Measurements from ENCODE around the gene RMDN3.

RMDN3 gene

GRCh38 chr15:40739047-40739446 is 16.0 kb downstream of the RMDN3 start:
- DNase-seq (ENCODE audit: extremely low read depth, insufficient read length): no peak
- no peak for TF ChIP-seq CTCF (IDR thresholded peaks at IDR 0.05; ENCODE audit: insufficient read depth, low read length, poor library complexity, severe bottlenecking)
- Histone ChIP-seq H3K27me3 (replicated peaks; ENCODE audit: control insufficient read depth, insufficient read depth, low read length) (no peaks in the 10 kb centered on the region), H3K4me3 (replicated peaks; ENCODE audit: low read depth, low read length) (no peak overlapping the region), H3K36me3 (ENCODE audit: control insufficient read depth, insufficient read depth, low read length) (peaks cover 13% of the 10 kb centered on the region)

GRCh38 chr15:40737048-40737447 is 18.0 kb downstream of the RMDN3 start:
- Histone ChIP-seq H3K4me3 (replicated peaks; ENCODE audit: low read depth, low read length) (no peak overlapping the region), H3K27me3 (replicated peaks; ENCODE audit: control insufficient read depth, insufficient read depth, low read length) (no peaks in the 10 kb centered on the region), H3K36me3 (ENCODE audit: control insufficient read depth, insufficient read depth, low read length) (peaks cover 16% of the 10 kb centered on the region)
- no peak for TF ChIP-seq CTCF (IDR thresholded peaks at IDR 0.05; ENCODE audit: insufficient read depth, low read length, poor library complexity, severe bottlenecking)
- DNase-seq (ENCODE audit: extremely low read depth, insufficient read length): no peak

- Histone ChIP-seq H3K36me3 (ENCODE audit: control insufficient read depth, insufficient read depth, low read length) (peaks cover 18% of the 10 kb centered on the region), H3K27me3 (replicated peaks; ENCODE audit: control insufficient read depth, insufficient read depth, low read length) (no peaks in the 10 kb centered on the region), H3K4me3 (replicated peaks; ENCODE audit: low read depth, low read length) (no peak overlapping the region)
- TF ChIP-seq CTCF (IDR thresholded peaks at IDR 0.05; ENCODE audit: insufficient read depth, low read length, poor library complexity, severe bottlenecking): no peak
- DNase-seq (ENCODE audit: extremely low read depth, insufficient read length): no peak
These were observed 18.5 kb downstream of the RMDN3 start for GRCh38 chr15:40736575-40736974.

- TF ChIP-seq CTCF (IDR thresholded peaks at IDR 0.05; ENCODE audit: insufficient read depth, low read length, poor library complexity, severe bottlenecking): no peak
- Histone ChIP-seq H3K27me3 (replicated peaks; ENCODE audit: control insufficient read depth, insufficient read depth, low read length) (no peaks in the 10 kb centered on the region), H3K4me3 (replicated peaks; ENCODE audit: low read depth, low read length) (no peak overlapping the region), H3K36me3 (ENCODE audit: control insufficient read depth, insufficient read depth, low read length) (peaks cover 11% of the 10 kb centered on the region)
- DNase-seq (ENCODE audit: extremely low read depth, insufficient read length): no peak
These were observed 24.0 kb downstream of the RMDN3 start for GRCh38 chr15:40731034-40731433.

- DNase-seq (ENCODE audit: extremely low read depth, insufficient read length): no peak
- H3K4me3 ChIP-seq (replicated peaks; ENCODE audit: low read depth, low read length): no peak overlapping the region
- no peak for TF ChIP-seq CTCF (IDR thresholded peaks at IDR 0.05; ENCODE audit: insufficient read depth, low read length, poor library complexity, severe bottlenecking)
- H3K27me3 ChIP-seq (replicated peaks; ENCODE audit: control insufficient read depth, insufficient read depth, low read length): no peaks in the 10 kb centered on the region
- no peaks in the 10 kb centered on the region for H3K36me3 ChIP-seq (ENCODE audit: control insufficient read depth, insufficient read depth, low read length)
These were observed 31.1 kb downstream of the RMDN3 start for GRCh38 chr15:40723919-40724318.

GRCh38 chr15:40722934-40723333 is 32.1 kb downstream of the RMDN3 start:
- no peak overlapping the region for H3K4me3 ChIP-seq (replicated peaks; ENCODE audit: low read depth, low read length)
- no peaks in the 10 kb centered on the region for H3K27me3 ChIP-seq (replicated peaks; ENCODE audit: control insufficient read depth, insufficient read depth, low read length)
- H3K36me3 ChIP-seq (ENCODE audit: control insufficient read depth, insufficient read depth, low read length): no peaks in the 10 kb centered on the region
- TF ChIP-seq CTCF (IDR thresholded peaks at IDR 0.05; ENCODE audit: insufficient read depth, low read length, poor library complexity, severe bottlenecking): no peak
- DNase-seq (ENCODE audit: extremely low read depth, insufficient read length): no peak

Measured in GM06990 (cell line).